Measurements from ENCODE around the gene HOGA1.

GRCh38 chr10:97538839-97539238 is 45.4 kb upstream of the HOGA1 start:
- TF ChIP-seq CTCF (IDR thresholded peaks at IDR 0.05; ENCODE audit: low read depth, low read length) (no peak), EZH2phosphoT487 (IDR thresholded peaks at IDR 0.05; ENCODE audit: low read depth) (no peak)
